Adrenal gland (tissue), 12 donors: ENCODE measurements around the gene TUBA8. TPM values are rescaled to one million over a fixed set of nuclear protein-coding genes. Genes with fewer than 3 reads are reported as not detected.

Experiments used
- DNase-seq, 7 donors: peaks; one replicate each; pipeline ENCODE4 v3.0.0-alpha.2; 2019 to 2020
- H3K27ac ChIP-seq, 5 donors: fragments of 200-600 bp; sonication (generic) in 4 of 5; 1 replicate in 3 of 5; 2 replicates in 2 of 5; pipeline versions ENCODE4 v1.5.1 to v1.8.0; 2016 to 2020; ENCODE audit warnings: mild to moderate bottlenecking in 1 of 5
- H3K27me3 ChIP-seq: fragments of 200-600 bp; 2 replicates; pipeline ENCODE4 v1.8.0; 2021
- H3K36me3 ChIP-seq, 2 donors: fragments of 200-600 bp; replicated peaks in 1 of 2; 1 replicate in 1 of 2; 2 replicates in 1 of 2; pipeline versions ENCODE4 v1.5.1 to v1.8.0; 2018 to 2022
- H3K4me1 ChIP-seq, 2 donors: fragments of 200-600 bp; replicated peaks in 1 of 2; 1 replicate in 1 of 2; 2 replicates in 1 of 2; pipeline versions ENCODE4 v1.5.1 to v1.8.0; 2018 to 2021
- H3K4me3 ChIP-seq, 4 donors: fragments of 200-600 bp; sonication (generic) in 3 of 4; one replicate each; pipeline ENCODE4 v1.5.1; 2016 to 2018
- H3K9me3 ChIP-seq, 3 donors: fragments of 200-600 bp; sonication (generic) in 1 of 3; replicated peaks in 1 of 3; 1 replicate in 2 of 3; 2 replicates in 1 of 3; pipeline versions ENCODE4 v1.5.1 to v1.8.0; 2016 to 2021
- CTCF ChIP-seq, 6 experiments: fragments of 450-650 bp in 4 of 6; fragments of 200-600 bp in 2 of 6; sonication (generic) in 1 of 6; IDR thresholded peaks; 1 replicate in 5 of 6; 2 replicates in 1 of 6; pipeline versions ENCODE4 v1.5.1 to v1.8.0; 2016 to 2021; ENCODE audit warnings: antibody characterized with exemption in 6 of 6, mild to moderate bottlenecking in 2 of 6, moderate library complexity in 1 of 6
- POLR2A ChIP-seq, 2 donors: fragments of 450-650 bp; IDR thresholded peaks; one replicate each; pipeline ENCODE4 v1.6.1; 2017; ENCODE audit warnings: antibody characterized with exemption in 2 of 2, mild to moderate bottlenecking in 2 of 2, moderate library complexity in 1 of 2
- WGBS, 4 donors: extraction: QIAGEN DNeasy Blood & Tissue Kit in 2 of 4; methylation state at CpG; one replicate each; pipeline versions ENCODE4 v1.1.5 to v1.1.7; 2013 to 2017; 5-methylcytosine and 5-hydroxymethylcytosine counted together
- intact Hi-C, 2 donors: fragments of 100-400 bp; cut with DNase I; formaldehyde crosslinking; loops; one replicate each; pipeline versions ENCODE4 v1.14.1 to v1.15.0; 2022 to 2023
- polyA plus RNA-seq, 3 donors: library from polyadenylated mRNA; stranded (reverse); fragments of 200-250 nt in 2 of 3; fragments of 350-450 nt in 1 of 3; fragmentation: Illumina TruSeq in 1 of 3; extraction: RNeasy Lipid Tissue Mini Kit (QIAGEN cat#74804) in 1 of 3; gene quantifications; one replicate each; pipeline ENCODE4 v1.2.3, GENCODE V29; 2013 to 2014
- total RNA-seq, 9 donors: library from RNA; depleted of rRNA in 4 of 9; stranded (reverse); fragments of >200 nt in 4 of 9; fragments of 120-200 nt in 1 of 9; fragmentation: NEBNext Ultra II Directional in 1 of 9; extraction: Animal tissue kit (Norgen Biotek cat#: 25700) in 1 of 9; gene quantifications; one replicate each; pipeline versions ENCODE4 v1.1.0 to v1.2.4, GENCODE V29; 2013 to 2023
- donor health status: healthy with polysubstance abuse.
- donor health status: Bipolar disorder and iron deficiency.
- donor health status: DM: yes; HTN: yes; CAD: no.
- donor health status: DM: no; HTN: no; CAD: no.
- donor health status: DM: no; HTN: no; CAD: no.
- donor health status: DM: yes; HTN: yes; CAD: no.

TUBA8 gene
- total and polyA plus RNA-seq, 12 donors, result 0.65 to 4.3 (median 1.8) TPM

- Histone ChIP-seq H3K27ac (no peak overlapping the region), H3K9me3 (no peaks in the 10 kb centered on the region), H3K4me3 (no peak overlapping the region), H3K27me3 (no peaks in the 10 kb centered on the region), H3K36me3 (no peaks in the 10 kb centered on the region), H3K4me1 (no peaks in the 10 kb centered on the region)
- TF ChIP-seq CTCF (IDR thresholded peaks at IDR 0.05), result no peak
- TF ChIP-seq POLR2A (IDR thresholded peaks at IDR 0.05), result no peak
- intact Hi-C loops, result no loop called here
- WGBS, 4 donors, result 78 to 90% (median 79%) methylated on average over 14 of the region's 14 CpGs
- peak in 1 of 7 donors; percentile 5 for DNase-seq
Measured at GRCh38 chr22:18067548-18068341, 42.9 kb upstream of the TUBA8 start.

- intact Hi-C loops, result no loop called here
- peak in 1 of 7 donors; percentile 13 for DNase-seq
- no peak overlapping the region for H3K4me3 ChIP-seq
Measured at GRCh38 chr22:18068381-18068988, 42.1 kb upstream of the TUBA8 start.

GRCh38 chr22:18069041-18069440, 41.6 kb upstream of the TUBA8 start:
- DNase-seq, result no peak
- H3K4me1 ChIP-seq, result no peaks in the 10 kb centered on the region
- intact Hi-C loops, result no loop called here
- no peaks in the 10 kb centered on the region for H3K36me3 ChIP-seq
- H3K27me3 ChIP-seq, result no peaks in the 10 kb centered on the region
- no peak overlapping the region for H3K4me3 ChIP-seq
- no peak for TF ChIP-seq POLR2A (IDR thresholded peaks at IDR 0.05)
- TF ChIP-seq CTCF (IDR thresholded peaks at IDR 0.05), result no peak
- no peak overlapping the region for H3K27ac ChIP-seq
- no peaks in the 10 kb centered on the region for H3K9me3 ChIP-seq
- 71 to 81% (median 79%) methylated on average over 2 of the region's 2 CpGs for whole genome bisulfite sequencing, 4 donors

More at GRCh38 chr22:18068381-18068988, 42.1 kb upstream of the TUBA8 start:
- Histone ChIP-seq H3K36me3 (no peaks in the 10 kb centered on the region), H3K27ac (no peak overlapping the region), H3K9me3 (no peaks in the 10 kb centered on the region), H3K4me1 (no peaks in the 10 kb centered on the region), H3K27me3 (no peaks in the 10 kb centered on the region)
- WGBS, 4 donors, result 79 to 91% (median 82%) methylated on average over 3 of the region's 3 CpGs
- no peak for TF ChIP-seq POLR2A (IDR thresholded peaks at IDR 0.05)
- no peak for TF ChIP-seq CTCF (IDR thresholded peaks at IDR 0.05)

- DNase-seq, result no peak
- TF ChIP-seq CTCF (IDR thresholded peaks at IDR 0.05) (no peak), POLR2A (IDR thresholded peaks at IDR 0.05) (no peak)
- H3K4me3 ChIP-seq, result no peak overlapping the region
- no peaks in the 10 kb centered on the region for H3K36me3 ChIP-seq
- no peaks in the 10 kb centered on the region for H3K27me3 ChIP-seq
- no peaks in the 10 kb centered on the region for H3K4me1 ChIP-seq
- intact Hi-C loops, result loop anchor here in 1 of 2 donors (5.0 to 10.0 kb wide), 2 partner anchors 68 to 165 kb away; no protein-coding TSS in a partner anchor
- 85 to 93% (median 89%) methylated on average over 4 of the region's 4 CpGs for WGBS, 4 donors
- no peaks in the 10 kb centered on the region for H3K9me3 ChIP-seq
- no peak overlapping the region for H3K27ac ChIP-seq
Measured at GRCh38 chr22:18070041-18070440, 40.6 kb upstream of the TUBA8 start.
